BLaER1 (cell line): ENCODE results near the gene NEK10.

Source experiments
- H3K27ac ChIP-seq: shearing (Covaris generic); formaldehyde crosslinking; 2 replicates; pipeline ENCODE4 v1.8.1; 2022
- H3K27me3 ChIP-seq: shearing (Covaris generic); formaldehyde crosslinking; 2 replicates; pipeline ENCODE4 v1.8.1; 2022
- H3K36me3 ChIP-seq: shearing (Covaris generic); formaldehyde crosslinking; 2 replicates; pipeline ENCODE4 v1.8.1; 2022
- H3K4me1 ChIP-seq: shearing (Covaris generic); formaldehyde crosslinking; 2 replicates; pipeline ENCODE4 v1.8.1; 2022
- H3K4me2 ChIP-seq: shearing (Covaris generic); formaldehyde crosslinking; 2 replicates; pipeline ENCODE4 v1.8.1; 2022
- H3K4me3 ChIP-seq: shearing (Covaris generic); formaldehyde crosslinking; 2 replicates; pipeline ENCODE4 v1.8.1; 2022
- H3K9ac ChIP-seq: shearing (Covaris generic); formaldehyde crosslinking; 2 replicates; pipeline ENCODE4 v1.8.1; 2022
- H3K9me3 ChIP-seq: shearing (Covaris generic); formaldehyde crosslinking; 2 replicates; pipeline ENCODE4 v1.8.1; 2022
- H4K20me1 ChIP-seq: shearing (Covaris generic); formaldehyde crosslinking; 2 replicates; pipeline ENCODE4 v1.8.1; 2022
- Cebpa-rat ChIP-seq: shearing (Covaris generic); IDR thresholded peaks from 2 replicates; pipeline ENCODE4 v1.8.1; 2022

The NEK10 gene

GRCh38 chr3:27141668-27142067, 227.5 kb downstream of the NEK10 start:
- no peaks in the 10 kb centered on the region for H4K20me1 ChIP-seq
- TF ChIP-seq Cebpa-rat, result no peak
- H3K9me3 ChIP-seq, result peaks cover 9% of the 10 kb centered on the region; the same call in 1 of the 2 replicates
- H3K4me2 ChIP-seq, result no peak overlapping the region
- no peaks in the 10 kb centered on the region for H3K4me1 ChIP-seq
- H3K27ac ChIP-seq, result no peak overlapping the region
- no peak overlapping the region for H3K4me3 ChIP-seq
- no peaks in the 10 kb centered on the region for H3K27me3 ChIP-seq
- no peak overlapping the region for H3K9ac ChIP-seq
- no peaks in the 10 kb centered on the region for H3K36me3 ChIP-seq

- Histone ChIP-seq H3K27ac (no peak overlapping the region), H3K27me3 (no peaks in the 10 kb centered on the region), H3K9me3 (peaks cover 9% of the 10 kb centered on the region; the same call in 1 of the 2 replicates), H4K20me1 (no peaks in the 10 kb centered on the region), H3K4me2 (no peak overlapping the region), H3K4me3 (no peak overlapping the region), H3K36me3 (no peaks in the 10 kb centered on the region), H3K4me1 (no peaks in the 10 kb centered on the region), H3K9ac (no peak overlapping the region)
- no peak for TF ChIP-seq Cebpa-rat
Observed at GRCh38 chr3:27138562-27138961, 230.6 kb downstream of the NEK10 start.

GRCh38 chr3:27138005-27138404, 231.2 kb downstream of the NEK10 start:
- Histone ChIP-seq H3K27ac (no peak overlapping the region), H3K4me2 (no peak overlapping the region), H3K27me3 (no peaks in the 10 kb centered on the region), H3K4me3 (no peak overlapping the region), H3K9ac (no peak overlapping the region), H4K20me1 (no peaks in the 10 kb centered on the region), H3K4me1 (no peaks in the 10 kb centered on the region), H3K9me3 (peaks cover 9% of the 10 kb centered on the region; the same call in 1 of the 2 replicates), H3K36me3 (no peaks in the 10 kb centered on the region)
- no peak for TF ChIP-seq Cebpa-rat

GRCh38 chr3:27134171-27134796, 234.9 kb downstream of the NEK10 start:
- no peaks in the 10 kb centered on the region for H4K20me1 ChIP-seq
- H3K4me2 ChIP-seq, result no peak overlapping the region
- no peaks in the 10 kb centered on the region for H3K36me3 ChIP-seq
- H3K9me3 ChIP-seq, result no peaks in the 10 kb centered on the region
- no peaks in the 10 kb centered on the region for H3K4me1 ChIP-seq
- H3K9ac ChIP-seq, result no peak overlapping the region
- H3K27me3 ChIP-seq, result no peaks in the 10 kb centered on the region
- no peak overlapping the region for H3K4me3 ChIP-seq
- TF ChIP-seq Cebpa-rat, result no peak
- H3K27ac ChIP-seq, result no peak overlapping the region

GRCh38 chr3:27133060-27133459, 236.1 kb downstream of the NEK10 start:
- Histone ChIP-seq H3K4me2 (no peak overlapping the region), H3K36me3 (no peaks in the 10 kb centered on the region), H3K9me3 (no peaks in the 10 kb centered on the region), H3K27ac (no peak overlapping the region), H3K9ac (no peak overlapping the region), H3K27me3 (no peaks in the 10 kb centered on the region), H4K20me1 (no peaks in the 10 kb centered on the region), H3K4me3 (no peak overlapping the region), H3K4me1 (no peaks in the 10 kb centered on the region)
- TF ChIP-seq Cebpa-rat, result no peak

GRCh38 chr3:27130796-27131195, 238.4 kb downstream of the NEK10 start:
- no peaks in the 10 kb centered on the region for H3K9me3 ChIP-seq
- TF ChIP-seq Cebpa-rat, result no peak
- H3K27me3 ChIP-seq, result no peaks in the 10 kb centered on the region
- H3K4me3 ChIP-seq, result no peak overlapping the region
- H3K4me2 ChIP-seq, result no peak overlapping the region
- H4K20me1 ChIP-seq, result no peaks in the 10 kb centered on the region
- no peak overlapping the region for H3K9ac ChIP-seq
- no peaks in the 10 kb centered on the region for H3K36me3 ChIP-seq
- H3K27ac ChIP-seq, result no peak overlapping the region
- H3K4me1 ChIP-seq, result no peaks in the 10 kb centered on the region

GRCh38 chr3:27127879-27128278, 241.3 kb downstream of the NEK10 start:
- no peak overlapping the region for H3K9ac ChIP-seq
- TF ChIP-seq Cebpa-rat, result no peak
- H3K4me3 ChIP-seq, result no peak overlapping the region
- H3K27me3 ChIP-seq, result no peaks in the 10 kb centered on the region
- H3K4me1 ChIP-seq, result no peaks in the 10 kb centered on the region
- H4K20me1 ChIP-seq, result no peaks in the 10 kb centered on the region
- H3K9me3 ChIP-seq, result no peaks in the 10 kb centered on the region
- H3K27ac ChIP-seq, result no peak overlapping the region
- no peak overlapping the region for H3K4me2 ChIP-seq
- H3K36me3 ChIP-seq, result no peaks in the 10 kb centered on the region

- no peak for TF ChIP-seq Cebpa-rat
Observed at GRCh38 chr3:27127195-27127594, 242.0 kb downstream of the NEK10 start.

GRCh38 chr3:27125821-27126501, 243.2 kb downstream of the NEK10 start:
- no peak overlapping the region for H3K27ac ChIP-seq
- no peaks in the 10 kb centered on the region for H4K20me1 ChIP-seq
- H3K9me3 ChIP-seq, result peaks cover 5% of the 10 kb centered on the region
- TF ChIP-seq Cebpa-rat, result no peak
- no peak overlapping the region for H3K9ac ChIP-seq
- H3K4me1 ChIP-seq, result no peaks in the 10 kb centered on the region
- no peaks in the 10 kb centered on the region for H3K27me3 ChIP-seq
- H3K4me3 ChIP-seq, result no peak overlapping the region
- H3K36me3 ChIP-seq, result no peaks in the 10 kb centered on the region
- H3K4me2 ChIP-seq, result no peak overlapping the region

More at GRCh38 chr3:27127195-27127594, 242.0 kb downstream of the NEK10 start:
- Histone ChIP-seq H3K27ac (no peak overlapping the region), H3K36me3 (no peaks in the 10 kb centered on the region), H3K9me3 (no peaks in the 10 kb centered on the region), H3K9ac (no peak overlapping the region), H3K27me3 (no peaks in the 10 kb centered on the region), H3K4me1 (no peaks in the 10 kb centered on the region), H3K4me3 (no peak overlapping the region), H3K4me2 (no peak overlapping the region), H4K20me1 (no peaks in the 10 kb centered on the region)

GRCh38 chr3:27119639-27120038, 249.5 kb downstream of the NEK10 start:
- no peak overlapping the region for H3K4me3 ChIP-seq
- no peaks in the 10 kb centered on the region for H3K36me3 ChIP-seq
- no peaks in the 10 kb centered on the region; the same call in 1 of the 2 replicates for H3K4me1 ChIP-seq
- no peak overlapping the region for H3K27ac ChIP-seq
- no peaks in the 10 kb centered on the region for H3K27me3 ChIP-seq
- no peaks in the 10 kb centered on the region for H4K20me1 ChIP-seq
- no peak for TF ChIP-seq Cebpa-rat
- H3K9ac ChIP-seq, result no peak overlapping the region
- peaks cover 5% of the 10 kb centered on the region for H3K9me3 ChIP-seq
- no peak overlapping the region for H3K4me2 ChIP-seq
